BLaER1 (cell line): ENCODE results near the gene KLF16.
A peak's percentile ranks its signal among the peaks of the same experiment; 100 is the strongest.

Experiments
- H3K27ac ChIP-seq: shearing (Covaris generic); formaldehyde crosslinking; 2 replicates; pipeline ENCODE4 v1.8.1; 2022
- H3K27me3 ChIP-seq: shearing (Covaris generic); formaldehyde crosslinking; 2 replicates; pipeline ENCODE4 v1.8.1; 2022
- H3K36me3 ChIP-seq: shearing (Covaris generic); formaldehyde crosslinking; 2 replicates; pipeline ENCODE4 v1.8.1; 2022
- H3K4me1 ChIP-seq: shearing (Covaris generic); formaldehyde crosslinking; 2 replicates; pipeline ENCODE4 v1.8.1; 2022
- H3K4me2 ChIP-seq: shearing (Covaris generic); formaldehyde crosslinking; 2 replicates; pipeline ENCODE4 v1.8.1; 2022
- H3K4me3 ChIP-seq: shearing (Covaris generic); formaldehyde crosslinking; 2 replicates; pipeline ENCODE4 v1.8.1; 2022
- H3K9ac ChIP-seq: shearing (Covaris generic); formaldehyde crosslinking; 2 replicates; pipeline ENCODE4 v1.8.1; 2022
- H3K9me3 ChIP-seq: shearing (Covaris generic); formaldehyde crosslinking; 2 replicates; pipeline ENCODE4 v1.8.1; 2022
- H4K20me1 ChIP-seq: shearing (Covaris generic); formaldehyde crosslinking; 2 replicates; pipeline ENCODE4 v1.8.1; 2022
- Cebpa-rat ChIP-seq: shearing (Covaris generic); IDR thresholded peaks from 2 replicates; pipeline ENCODE4 v1.8.1; 2022

The KLF16 gene

GRCh38 chr19:1824252-1824622, 39.1 kb downstream of the KLF16 start:
- no peak overlapping the region for H3K4me3 ChIP-seq
- H3K9ac ChIP-seq, result no peak overlapping the region
- H3K27ac ChIP-seq, result no peak overlapping the region
- H3K36me3 ChIP-seq, result peaks cover 96% of the 10 kb centered on the region
- H3K9me3 ChIP-seq, result no peaks in the 10 kb centered on the region
- TF ChIP-seq Cebpa-rat, result no peak
- H3K4me2 ChIP-seq, result no peak overlapping the region
- H3K4me1 ChIP-seq, result peaks cover 34% of the 10 kb centered on the region
- H3K27me3 ChIP-seq, result no peaks in the 10 kb centered on the region
- peaks cover 100% of the 10 kb centered on the region for H4K20me1 ChIP-seq

- H3K27ac ChIP-seq, result no peak overlapping the region
- H3K4me1 ChIP-seq, result peaks cover 32% of the 10 kb centered on the region
- H3K36me3 ChIP-seq, result peaks cover 95% of the 10 kb centered on the region
- peaks cover 97% of the 10 kb centered on the region for H4K20me1 ChIP-seq
- no peak for TF ChIP-seq Cebpa-rat
- no peak overlapping the region for H3K4me3 ChIP-seq
- H3K9ac ChIP-seq, result no peak overlapping the region
- no peak overlapping the region for H3K4me2 ChIP-seq
- H3K27me3 ChIP-seq, result no peaks in the 10 kb centered on the region
- H3K9me3 ChIP-seq, result no peaks in the 10 kb centered on the region
Observed at GRCh38 chr19:1823539-1824251, 39.7 kb downstream of the KLF16 start.

GRCh38 chr19:1823020-1823419, 40.4 kb downstream of the KLF16 start:
- peaks cover 97% of the 10 kb centered on the region for H4K20me1 ChIP-seq
- peaks cover 31% of the 10 kb centered on the region for H3K4me1 ChIP-seq
- no peak overlapping the region for H3K4me3 ChIP-seq
- H3K9ac ChIP-seq, result 0 out of 2 replicates have a peak overlapping the region, but pooled peaks have one; percentile 19
- H3K4me2 ChIP-seq, result no peak overlapping the region
- H3K9me3 ChIP-seq, result no peaks in the 10 kb centered on the region
- TF ChIP-seq Cebpa-rat, result no peak
- H3K36me3 ChIP-seq, result peaks cover 95% of the 10 kb centered on the region
- no peak overlapping the region for H3K27ac ChIP-seq
- no peaks in the 10 kb centered on the region for H3K27me3 ChIP-seq

- Histone ChIP-seq H3K27me3 (no peaks in the 10 kb centered on the region), H3K27ac (no peak overlapping the region; the same call in 1 of the 2 replicates), H3K4me3 (no peak overlapping the region), H3K4me2 (no peak overlapping the region), H3K9me3 (no peaks in the 10 kb centered on the region), H3K9ac (peak overlapping the region; percentile 19; the same call in 1 of the 2 replicates), H3K4me1 (peaks cover 23% of the 10 kb centered on the region), H4K20me1 (peaks cover 97% of the 10 kb centered on the region), H3K36me3 (peaks cover 95% of the 10 kb centered on the region)
- no peak for TF ChIP-seq Cebpa-rat
Observed at GRCh38 chr19:1822210-1822609, 41.2 kb downstream of the KLF16 start.

- peaks cover 90% of the 10 kb centered on the region for H4K20me1 ChIP-seq
- peaks cover 17% of the 10 kb centered on the region for H3K4me1 ChIP-seq
- no peak overlapping the region for H3K4me3 ChIP-seq
- TF ChIP-seq Cebpa-rat, result no peak
- H3K36me3 ChIP-seq, result peaks cover 97% of the 10 kb centered on the region
- H3K9ac ChIP-seq, result no peak overlapping the region
- no peaks in the 10 kb centered on the region for H3K27me3 ChIP-seq
- H3K27ac ChIP-seq, result no peak overlapping the region
- no peak overlapping the region for H3K4me2 ChIP-seq
- H3K9me3 ChIP-seq, result no peaks in the 10 kb centered on the region
Observed at GRCh38 chr19:1819341-1820255, 43.8 kb downstream of the KLF16 start.

GRCh38 chr19:1818549-1819195, 44.7 kb downstream of the KLF16 start:
- H3K9ac ChIP-seq, result no peak overlapping the region
- H3K4me2 ChIP-seq, result no peak overlapping the region
- H3K36me3 ChIP-seq, result peaks cover 93% of the 10 kb centered on the region
- TF ChIP-seq Cebpa-rat, result no peak
- H3K27ac ChIP-seq, result 0 out of 2 replicates have a peak overlapping the region, but pooled peaks have one; percentile 13
- H3K27me3 ChIP-seq, result no peaks in the 10 kb centered on the region
- H3K9me3 ChIP-seq, result no peaks in the 10 kb centered on the region
- H3K4me3 ChIP-seq, result no peak overlapping the region
- H4K20me1 ChIP-seq, result peaks cover 90% of the 10 kb centered on the region
- peaks cover 26% of the 10 kb centered on the region for H3K4me1 ChIP-seq

GRCh38 chr19:1817553-1818179, 45.7 kb downstream of the KLF16 start:
- H3K9ac ChIP-seq, result no peak overlapping the region
- no peak overlapping the region for H3K27ac ChIP-seq
- peaks cover 33% of the 10 kb centered on the region for H3K4me1 ChIP-seq
- no peak overlapping the region for H3K4me2 ChIP-seq
- H3K27me3 ChIP-seq, result no peaks in the 10 kb centered on the region
- no peak overlapping the region for H3K4me3 ChIP-seq
- peaks cover 88% of the 10 kb centered on the region for H4K20me1 ChIP-seq
- no peaks in the 10 kb centered on the region for H3K9me3 ChIP-seq
- TF ChIP-seq Cebpa-rat, result no peak
- H3K36me3 ChIP-seq, result peaks cover 83% of the 10 kb centered on the region

- H3K9ac ChIP-seq, result no peak overlapping the region
- peaks cover 78% of the 10 kb centered on the region for H4K20me1 ChIP-seq
- peaks cover 74% of the 10 kb centered on the region for H3K36me3 ChIP-seq
- H3K27me3 ChIP-seq, result no peaks in the 10 kb centered on the region
- no peak overlapping the region for H3K4me3 ChIP-seq
- TF ChIP-seq Cebpa-rat, result no peak
- no peak overlapping the region for H3K27ac ChIP-seq
- H3K9me3 ChIP-seq, result no peaks in the 10 kb centered on the region
- peaks cover 30% of the 10 kb centered on the region for H3K4me1 ChIP-seq
- no peak overlapping the region for H3K4me2 ChIP-seq
Observed at GRCh38 chr19:1816530-1817298, 46.7 kb downstream of the KLF16 start.
